DND-41 (cell line): ENCODE measurements around the gene NFE2L2.
"Not testable (repeated sequence)": the region's sequence is repeated elsewhere in the genome, so short reads cannot be mapped to it uniquely, and the experiment has no call there.

Experiments used
- ATAC-seq: fragments of 200-7000 bp; cut with Tn5 transposase; 3 replicates; pipeline ENCODE4 v1.9.1; 2021; ENCODE audit warnings: low read depth; ENCODE audit not compliant: insufficient read depth
- DNase-seq: peaks from one replicate; pipeline ENCODE4 v3.0.0-alpha.2; 2020
- H2AFZ ChIP-seq: 2 replicates; pipeline ENCODE4 v1.6.0; 2012; ENCODE audit warnings: low read depth, low read length
- H3K27ac ChIP-seq: 2 replicates; pipeline ENCODE4 v1.5.1; 2012; ENCODE audit warnings: low read length, inconsistent platforms
- H3K27me3 ChIP-seq: fragments of 200-600 bp; sonication (generic); 2 replicates; pipeline ENCODE4 v1.6.0; 2012; ENCODE audit warnings: low read length, mild to moderate bottlenecking, inconsistent platforms; ENCODE audit not compliant: insufficient read depth, poor library complexity
- H3K36me3 ChIP-seq: 2 replicates; pipeline ENCODE4 v1.5.1; 2012; ENCODE audit warnings: low read length, inconsistent platforms; ENCODE audit not compliant: insufficient read depth
- H3K4me1 ChIP-seq: 2 replicates; pipeline ENCODE4 v1.5.1; 2012; ENCODE audit warnings: mild to moderate bottlenecking, low read length; ENCODE audit not compliant: insufficient read depth
- H3K4me2 ChIP-seq: 2 replicates; pipeline ENCODE4 v1.6.0; 2012; ENCODE audit warnings: mild to moderate bottlenecking, moderate library complexity, low read length, inconsistent platforms; ENCODE audit not compliant: insufficient read depth
- H3K4me3 ChIP-seq, 2 experiments: fragments of 200-600 bp in 1 of 2; shearing (Covaris generic) in 1 of 2; 2 replicates each; pipeline ENCODE4 v1.5.1; 2012 to 2016; ENCODE audit warnings: inconsistent platforms in 2 of 2, low read length in 2 of 2, mild to moderate bottlenecking in 2 of 2, low read depth in 1 of 2, moderate library complexity in 1 of 2
- H3K79me2 ChIP-seq: 2 replicates; pipeline ENCODE4 v1.6.0; 2012; ENCODE audit warnings: low read length, inconsistent platforms; ENCODE audit not compliant: insufficient read depth
- H3K9ac ChIP-seq: 2 replicates; pipeline ENCODE4 v1.6.0; 2012; ENCODE audit warnings: low read depth, mild to moderate bottlenecking, inconsistent platforms, low read length, moderate library complexity
- H3K9me3 ChIP-seq: 2 replicates; pipeline ENCODE4 v1.5.1; 2012; ENCODE audit warnings: low read length, moderate library complexity, mild to moderate bottlenecking, inconsistent platforms; ENCODE audit not compliant: insufficient read depth, severe bottlenecking
- H4K20me1 ChIP-seq: 2 replicates; pipeline ENCODE4 v1.6.0; 2012; ENCODE audit warnings: low read length; ENCODE audit not compliant: insufficient read depth
- CTCF ChIP-seq: IDR thresholded peaks from 2 replicates; pipeline ENCODE4 v1.5.1; 2012; ENCODE audit warnings: borderline replicate concordance, low read length, moderate library complexity, mild to moderate bottlenecking; ENCODE audit not compliant: poor library complexity, severe bottlenecking; ENCODE audit errors: extremely low read depth
- EZH2 ChIP-seq: IDR thresholded peaks from 3 replicates; pipeline ENCODE4 v1.6.1; 2012; ENCODE audit warnings: borderline replicate concordance, low read depth, mild to moderate bottlenecking, moderate library complexity, low read length, inconsistent platforms; ENCODE audit not compliant: severe bottlenecking

The NFE2L2 gene

GRCh38 chr2:177190941-177191340, 73.6 kb downstream of the NFE2L2 start:
- no peaks in the 10 kb centered on the region for H3K36me3 ChIP-seq
- no peaks in the 10 kb centered on the region for H4K20me1 ChIP-seq
- TF ChIP-seq EZH2 = no peak
- TF ChIP-seq CTCF = no peak
- H3K9ac ChIP-seq = no peak overlapping the region
- no peak for DNase-seq
- no peaks in the 10 kb centered on the region for H3K27me3 ChIP-seq
- no peak overlapping the region for H3K4me3 ChIP-seq
- no peak overlapping the region for H3K4me2 ChIP-seq
- H3K4me1 ChIP-seq = no peaks in the 10 kb centered on the region
- H2AFZ ChIP-seq = no peak overlapping the region
- no peaks in the 10 kb centered on the region for H3K79me2 ChIP-seq
- H3K9me3 ChIP-seq = no peaks in the 10 kb centered on the region
- H3K27ac ChIP-seq = no peak overlapping the region
- no peak for ATAC-seq

- H4K20me1 ChIP-seq = no peaks in the 10 kb centered on the region
- no peak overlapping the region for H3K27ac ChIP-seq
- TF ChIP-seq EZH2 = no peak
- no peak for TF ChIP-seq CTCF
- H3K9me3 ChIP-seq = no peaks in the 10 kb centered on the region
- ATAC-seq = no peak
- H3K9ac ChIP-seq = no peak overlapping the region
- H3K4me1 ChIP-seq = no peaks in the 10 kb centered on the region
- H3K4me3 ChIP-seq = no peak overlapping the region
- H3K4me2 ChIP-seq = no peak overlapping the region
- no peak for DNase-seq
- no peaks in the 10 kb centered on the region for H3K79me2 ChIP-seq
- H3K36me3 ChIP-seq = no peaks in the 10 kb centered on the region
- no peak overlapping the region for H2AFZ ChIP-seq
- H3K27me3 ChIP-seq = no peaks in the 10 kb centered on the region
Measured at GRCh38 chr2:177188482-177189469, 75.8 kb downstream of the NFE2L2 start.

GRCh38 chr2:177187631-177188312, 76.8 kb downstream of the NFE2L2 start:
- H3K36me3 ChIP-seq = no peaks in the 10 kb centered on the region
- no peak for TF ChIP-seq EZH2
- TF ChIP-seq CTCF = no peak
- H3K4me1 ChIP-seq = no peaks in the 10 kb centered on the region
- H3K27ac ChIP-seq = no peak overlapping the region
- H2AFZ ChIP-seq = no peak overlapping the region
- no peaks in the 10 kb centered on the region for H3K79me2 ChIP-seq
- no peak overlapping the region for H3K9ac ChIP-seq
- no peaks in the 10 kb centered on the region for H3K9me3 ChIP-seq
- H3K4me2 ChIP-seq = no peak overlapping the region
- no peak for ATAC-seq
- no peak overlapping the region for H3K4me3 ChIP-seq
- DNase-seq = no peak
- no peaks in the 10 kb centered on the region for H3K27me3 ChIP-seq
- no peaks in the 10 kb centered on the region for H4K20me1 ChIP-seq

- not testable (repeated sequence) for H3K36me3 ChIP-seq, H3K4me3 ChIP-seq, H4K20me1 ChIP-seq, H3K9ac ChIP-seq, H3K4me1 ChIP-seq, DNase-seq, H3K9me3 ChIP-seq, H3K79me2 ChIP-seq, H3K4me2 ChIP-seq, ATAC-seq, H3K27me3 ChIP-seq, H2AFZ ChIP-seq, H3K27ac ChIP-seq
Measured at GRCh38 chr2:177186038-177186437, 78.5 kb downstream of the NFE2L2 start.
